ENCODE results near the gene AKR1C8. TPM values are rescaled to one million over a fixed set of nuclear protein-coding genes. Genes with fewer than 3 reads are reported as not detected.

Gene AKR1C8
- total and polyA plus RNA-seq, 2 of the 13 experiments (the other 11 are each of a cell fraction or from before 2014, with no cell fraction given) = 0.12 TPM; not detected in 1

DNA sequence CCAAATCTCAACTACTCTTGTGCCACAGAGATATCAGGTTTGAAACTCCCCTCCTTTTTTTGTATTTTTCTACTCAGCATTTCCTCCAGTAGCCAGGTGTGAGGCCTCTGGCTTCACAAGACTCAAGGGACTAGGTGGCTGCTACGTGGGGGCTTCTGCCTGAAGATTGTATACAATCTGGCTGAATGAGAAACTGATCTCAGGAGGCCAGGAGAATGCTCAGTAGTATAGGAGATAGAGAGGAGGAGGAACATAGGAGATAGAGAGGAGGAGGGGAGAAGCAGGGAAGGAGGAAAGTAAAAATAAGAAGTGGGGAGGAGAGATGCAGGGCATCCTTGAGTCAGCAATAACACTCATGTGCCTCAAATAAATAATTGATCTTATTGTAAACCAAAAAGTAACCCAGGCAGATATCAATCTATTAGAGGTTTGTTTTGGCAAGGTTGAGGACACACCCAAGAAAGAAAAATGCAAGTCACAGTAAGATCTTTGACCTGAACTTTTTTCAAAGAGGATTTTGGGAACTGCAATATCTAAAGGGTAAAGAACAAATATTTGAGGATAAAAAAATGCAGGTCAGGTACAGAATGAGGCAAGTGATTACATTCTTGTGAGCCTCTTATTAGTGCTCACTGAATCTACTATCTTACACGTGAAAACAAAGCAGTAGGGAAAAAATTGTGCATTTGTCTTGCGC is 36.8 kb downstream of the AKR1C8 start (continued):
- TF ChIP-seq, protein P1, sequence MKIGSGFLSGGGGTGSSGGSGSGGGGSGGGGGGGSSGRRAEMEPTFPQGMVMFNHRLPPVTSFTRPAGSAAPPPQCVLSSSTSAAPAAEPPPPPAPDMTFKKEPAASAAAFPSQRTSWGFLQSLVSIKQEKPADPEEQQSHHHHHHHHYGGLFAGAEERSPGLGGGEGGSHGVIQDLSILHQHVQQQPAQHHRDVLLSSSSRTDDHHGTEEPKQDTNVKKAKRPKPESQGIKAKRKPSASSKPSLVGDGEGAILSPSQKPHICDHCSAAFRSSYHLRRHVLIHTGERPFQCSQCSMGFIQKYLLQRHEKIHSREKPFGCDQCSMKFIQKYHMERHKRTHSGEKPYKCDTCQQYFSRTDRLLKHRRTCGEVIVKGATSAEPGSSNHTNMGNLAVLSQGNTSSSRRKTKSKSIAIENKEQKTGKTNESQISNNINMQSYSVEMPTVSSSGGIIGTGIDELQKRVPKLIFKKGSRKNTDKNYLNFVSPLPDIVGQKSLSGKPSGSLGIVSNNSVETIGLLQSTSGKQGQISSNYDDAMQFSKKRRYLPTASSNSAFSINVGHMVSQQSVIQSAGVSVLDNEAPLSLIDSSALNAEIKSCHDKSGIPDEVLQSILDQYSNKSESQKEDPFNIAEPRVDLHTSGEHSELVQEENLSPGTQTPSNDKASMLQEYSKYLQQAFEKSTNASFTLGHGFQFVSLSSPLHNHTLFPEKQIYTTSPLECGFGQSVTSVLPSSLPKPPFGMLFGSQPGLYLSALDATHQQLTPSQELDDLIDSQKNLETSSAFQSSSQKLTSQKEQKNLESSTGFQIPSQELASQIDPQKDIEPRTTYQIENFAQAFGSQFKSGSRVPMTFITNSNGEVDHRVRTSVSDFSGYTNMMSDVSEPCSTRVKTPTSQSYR (CRISPR knock-in tag; IDR thresholded peaks at IDR 0.05; ENCODE audit: borderline replicate concordance) = peak; percentile 41; the same call in 1 of the 2 replicates
- TF ChIP-seq, protein P2, sequence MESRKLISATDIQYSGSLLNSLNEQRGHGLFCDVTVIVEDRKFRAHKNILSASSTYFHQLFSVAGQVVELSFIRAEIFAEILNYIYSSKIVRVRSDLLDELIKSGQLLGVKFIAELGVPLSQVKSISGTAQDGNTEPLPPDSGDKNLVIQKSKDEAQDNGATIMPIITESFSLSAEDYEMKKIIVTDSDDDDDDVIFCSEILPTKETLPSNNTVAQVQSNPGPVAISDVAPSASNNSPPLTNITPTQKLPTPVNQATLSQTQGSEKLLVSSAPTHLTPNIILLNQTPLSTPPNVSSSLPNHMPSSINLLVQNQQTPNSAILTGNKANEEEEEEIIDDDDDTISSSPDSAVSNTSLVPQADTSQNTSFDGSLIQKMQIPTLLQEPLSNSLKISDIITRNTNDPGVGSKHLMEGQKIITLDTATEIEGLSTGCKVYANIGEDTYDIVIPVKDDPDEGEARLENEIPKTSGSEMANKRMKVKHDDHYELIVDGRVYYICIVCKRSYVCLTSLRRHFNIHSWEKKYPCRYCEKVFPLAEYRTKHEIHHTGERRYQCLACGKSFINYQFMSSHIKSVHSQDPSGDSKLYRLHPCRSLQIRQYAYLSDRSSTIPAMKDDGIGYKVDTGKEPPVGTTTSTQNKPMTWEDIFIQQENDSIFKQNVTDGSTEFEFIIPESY (CRISPR knock-in tag; IDR thresholded peaks at IDR 0.05) = no peak
- TF ChIP-seq KLF9 (CRISPR knock-in tag; IDR thresholded peaks at IDR 0.05; ENCODE audit: low read depth) = no peak
- TF ChIP-seq GATAD1 (CRISPR knock-in tag; IDR thresholded peaks at IDR 0.05) = peak; percentile 52; the same call in 1 of the 2 replicates
- TF ChIP-seq HMGA1 (CRISPR knock-in tag; conservative IDR thresholded peaks at IDR 0.05) = no peak
- TF ChIP-seq, protein P3, sequence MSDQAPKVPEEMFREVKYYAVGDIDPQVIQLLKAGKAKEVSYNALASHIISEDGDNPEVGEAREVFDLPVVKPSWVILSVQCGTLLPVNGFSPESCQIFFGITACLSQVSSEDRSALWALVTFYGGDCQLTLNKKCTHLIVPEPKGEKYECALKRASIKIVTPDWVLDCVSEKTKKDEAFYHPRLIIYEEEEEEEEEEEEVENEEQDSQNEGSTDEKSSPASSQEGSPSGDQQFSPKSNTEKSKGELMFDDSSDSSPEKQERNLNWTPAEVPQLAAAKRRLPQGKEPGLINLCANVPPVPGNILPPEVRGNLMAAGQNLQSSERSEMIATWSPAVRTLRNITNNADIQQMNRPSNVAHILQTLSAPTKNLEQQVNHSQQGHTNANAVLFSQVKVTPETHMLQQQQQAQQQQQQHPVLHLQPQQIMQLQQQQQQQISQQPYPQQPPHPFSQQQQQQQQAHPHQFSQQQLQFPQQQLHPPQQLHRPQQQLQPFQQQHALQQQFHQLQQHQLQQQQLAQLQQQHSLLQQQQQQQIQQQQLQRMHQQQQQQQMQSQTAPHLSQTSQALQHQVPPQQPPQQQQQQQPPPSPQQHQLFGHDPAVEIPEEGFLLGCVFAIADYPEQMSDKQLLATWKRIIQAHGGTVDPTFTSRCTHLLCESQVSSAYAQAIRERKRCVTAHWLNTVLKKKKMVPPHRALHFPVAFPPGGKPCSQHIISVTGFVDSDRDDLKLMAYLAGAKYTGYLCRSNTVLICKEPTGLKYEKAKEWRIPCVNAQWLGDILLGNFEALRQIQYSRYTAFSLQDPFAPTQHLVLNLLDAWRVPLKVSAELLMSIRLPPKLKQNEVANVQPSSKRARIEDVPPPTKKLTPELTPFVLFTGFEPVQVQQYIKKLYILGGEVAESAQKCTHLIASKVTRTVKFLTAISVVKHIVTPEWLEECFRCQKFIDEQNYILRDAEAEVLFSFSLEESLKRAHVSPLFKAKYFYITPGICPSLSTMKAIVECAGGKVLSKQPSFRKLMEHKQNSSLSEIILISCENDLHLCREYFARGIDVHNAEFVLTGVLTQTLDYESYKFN (CRISPR knock-in tag; conservative IDR thresholded peaks at IDR 0.05) = peak; percentile 89
- TF ChIP-seq, protein P4, sequence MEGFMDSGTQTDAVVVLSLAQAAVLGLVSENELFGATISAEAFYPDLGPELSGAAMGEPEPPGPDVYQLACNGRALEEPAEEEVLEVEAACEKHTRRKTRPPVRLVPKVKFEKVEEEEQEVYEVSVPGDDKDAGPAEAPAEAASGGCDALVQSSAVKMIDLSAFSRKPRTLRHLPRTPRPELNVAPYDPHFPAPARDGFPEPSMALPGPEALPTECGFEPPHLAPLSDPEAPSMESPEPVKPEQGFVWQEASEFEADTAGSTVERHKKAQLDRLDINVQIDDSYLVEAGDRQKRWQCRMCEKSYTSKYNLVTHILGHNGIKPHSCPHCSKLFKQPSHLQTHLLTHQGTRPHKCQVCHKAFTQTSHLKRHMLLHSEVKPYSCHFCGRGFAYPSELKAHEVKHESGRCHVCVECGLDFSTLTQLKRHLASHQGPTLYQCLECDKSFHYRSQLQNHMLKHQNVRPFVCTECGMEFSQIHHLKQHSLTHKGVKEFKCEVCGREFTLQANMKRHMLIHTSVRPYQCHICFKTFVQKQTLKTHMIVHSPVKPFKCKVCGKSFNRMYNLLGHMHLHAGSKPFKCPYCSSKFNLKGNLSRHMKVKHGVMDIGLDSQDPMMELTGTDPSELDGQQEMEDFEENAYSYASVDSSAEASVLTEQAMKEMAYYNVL (CRISPR knock-in tag; IDR thresholded peaks at IDR 0.05; ENCODE audit: borderline replicate concordance) = peak; percentile 74
- TF ChIP-seq CCDC6 (CRISPR knock-in tag; IDR thresholded peaks at IDR 0.05) = no peak
- TF ChIP-seq, protein P5, sequence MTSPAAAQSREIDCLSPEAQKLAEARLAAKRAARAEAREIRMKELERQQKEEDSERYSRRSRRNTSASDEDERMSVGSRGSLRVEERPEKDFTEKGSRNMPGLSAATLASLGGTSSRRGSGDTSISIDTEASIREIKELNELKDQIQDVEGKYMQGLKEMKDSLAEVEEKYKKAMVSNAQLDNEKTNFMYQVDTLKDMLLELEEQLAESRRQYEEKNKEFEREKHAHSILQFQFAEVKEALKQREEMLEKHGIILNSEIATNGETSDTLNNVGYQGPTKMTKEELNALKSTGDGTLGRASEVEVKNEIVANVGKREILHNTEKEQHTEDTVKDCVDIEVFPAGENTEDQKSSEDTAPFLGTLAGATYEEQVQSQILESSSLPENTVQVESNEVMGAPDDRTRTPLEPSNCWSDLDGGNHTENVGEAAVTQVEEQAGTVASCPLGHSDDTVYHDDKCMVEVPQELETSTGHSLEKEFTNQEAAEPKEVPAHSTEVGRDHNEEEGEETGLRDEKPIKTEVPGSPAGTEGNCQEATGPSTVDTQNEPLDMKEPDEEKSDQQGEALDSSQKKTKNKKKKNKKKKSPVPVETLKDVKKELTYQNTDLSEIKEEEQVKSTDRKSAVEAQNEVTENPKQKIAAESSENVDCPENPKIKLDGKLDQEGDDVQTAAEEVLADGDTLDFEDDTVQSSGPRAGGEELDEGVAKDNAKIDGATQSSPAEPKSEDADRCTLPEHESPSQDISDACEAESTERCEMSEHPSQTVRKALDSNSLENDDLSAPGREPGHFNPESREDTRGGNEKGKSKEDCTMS (CRISPR knock-in tag; conservative IDR thresholded peaks at IDR 0.05) = no peak

Data from HepG2 (cell line).